K562 (cell line): ENCODE measurements around the gene GALNS. TPM values are rescaled to one million over a fixed set of nuclear protein-coding genes. Genes with fewer than 3 reads are reported as not detected.

Experiments
- ATAC-seq: fragments of 200-7000 bp; cut with Tn5 transposase; 3 replicates; pipeline ENCODE4 v1.9.1; 2020; ENCODE audit warnings: moderate library complexity
- BruUV-seq: library from RNA; stranded (reverse); fragments of 400-500 nt; replicated peaks from 2 replicates; lab custom pipeline; 2021; lab: Mats Ljungman, UMichigan
- CTCF ChIA-PET: fragments of 300-600 bp; formaldehyde crosslinking; extraction: SDS; loops from one replicate; lab custom pipeline; 2021; ENCODE audit warnings: low intra/inter-chr PET ratio; lab: Yijun Ruan, JAX
- POLR2A ChIA-PET: fragments of 300-600, 350-650 bp; sonication (Branson Sonifier 250); formaldehyde crosslinking; extraction: SDS; loops from one replicate; lab custom pipeline; 2021; ENCODE audit warnings: antibody characterized with exemption, inconsistent platforms; lab: Yijun Ruan, JAX
- DNase-seq, 4 experiments: peaks; one replicate each; pipeline versions ENCODE4 v3.0.0 to v3.0.0-alpha.2; 2011 to 2018; ENCODE audit warnings: low spot score in 3 of 4, mixed read lengths in 3 of 4; ENCODE audit errors: extremely low read depth in 1 of 4
- FAIRE-seq: peaks from 2 replicates; lab custom pipeline; 2011; peaks lifted over from hg19 to GRCh38; lab: Jason Lieb, UNC
- H2AFZ ChIP-seq: 2 replicates; pipeline ENCODE4 v1.6.0; 2011; ENCODE audit warnings: low read depth, low read length, control low read depth, inconsistent platforms
- H3K27ac ChIP-seq: fragments of 200-600 bp; 3 replicates; pipeline ENCODE4 v1.8.0; 2011; ENCODE audit warnings: low read depth, mild to moderate bottlenecking, control low read depth, inconsistent platforms, low read length, moderate library complexity, mixed read lengths; ENCODE audit errors: extremely low read depth
- H3K27me3 ChIP-seq, 2 experiments: fragments of 300-600 bp in 1 of 2; 2 replicates in 1 of 2; 3 replicates in 1 of 2; pipeline versions ENCODE4 v1.6.0 to v1.8.0; 2011; ENCODE audit warnings: inconsistent platforms in 2 of 2, low read length in 2 of 2, mild to moderate bottlenecking in 1 of 2, mixed read lengths in 1 of 2, moderate library complexity in 1 of 2; ENCODE audit not compliant: control insufficient read depth in 2 of 2, insufficient read depth in 2 of 2
- H3K36me3 ChIP-seq: fragments of 300-600 bp; 3 replicates; pipeline ENCODE4 v1.8.0; 2011; ENCODE audit warnings: mild to moderate bottlenecking, low read length, inconsistent platforms; ENCODE audit not compliant: control insufficient read depth, insufficient read depth
- H3K4me1 ChIP-seq, 2 experiments: fragments of 200-600 bp in 1 of 2; replicated peaks in 1 of 2; 2 replicates in 1 of 2; 3 replicates in 1 of 2; pipeline versions ENCODE4 v1.5.1 to v1.8.0; 2011; ENCODE audit warnings: inconsistent platforms in 2 of 2, low read length in 2 of 2, mild to moderate bottlenecking in 1 of 2, mixed read lengths in 1 of 2, moderate library complexity in 1 of 2; ENCODE audit not compliant: control insufficient read depth in 2 of 2, insufficient read depth in 2 of 2
- H3K4me2 ChIP-seq: 2 replicates; pipeline ENCODE4 v1.6.1; 2011; ENCODE audit warnings: low read length, control low read depth, inconsistent platforms, mixed read lengths; ENCODE audit not compliant: insufficient read depth
- H3K4me3 ChIP-seq: fragments of 200-600 bp; sonication (generic), shearing (Covaris generic); 2 replicates; pipeline ENCODE4 v1.5.1; 2016; ENCODE audit warnings: control low read depth, inconsistent platforms
- H3K79me2 ChIP-seq: fragments of 200-600 bp; 3 replicates; pipeline ENCODE4 v1.8.0; 2011; ENCODE audit warnings: low read length, inconsistent platforms; ENCODE audit not compliant: control insufficient read depth, insufficient read depth
- H3K9ac ChIP-seq, 2 experiments: 2 replicates each; pipeline versions ENCODE4 v1.6.0 to v1.6.1; 2011; ENCODE audit warnings: low read depth in 2 of 2, low read length in 2 of 2, control low read depth in 1 of 2, inconsistent platforms in 1 of 2, mild to moderate bottlenecking in 1 of 2, mixed read lengths in 1 of 2; ENCODE audit not compliant: insufficient read depth in 1 of 2
- H3K9me1 ChIP-seq: one replicate; pipeline ENCODE4 v1.6.0; 2011; ENCODE audit warnings: inconsistent platforms, mild to moderate bottlenecking, low read length, moderate library complexity; ENCODE audit not compliant: control insufficient read depth, insufficient read depth
- H3K9me3 ChIP-seq: replicated peaks from 2 replicates; pipeline ENCODE4 v1.5.1; 2011; ENCODE audit warnings: low read depth, low read length, inconsistent platforms; ENCODE audit not compliant: control insufficient read depth, insufficient read depth
- H4K20me1 ChIP-seq: replicated peaks from 2 replicates; pipeline ENCODE4 v1.6.1; 2011; ENCODE audit warnings: low read length, inconsistent platforms, mixed read lengths; ENCODE audit not compliant: control insufficient read depth, insufficient read depth
- YY1 ChIP-seq, 3 experiments: IDR thresholded peaks; 2 replicates each; pipeline ENCODE4 v1.6.1; 2011; ENCODE audit warnings: low read length in 2 of 3, mild to moderate bottlenecking in 2 of 3, moderate library complexity in 2 of 3, borderline replicate concordance in 1 of 3, control low read depth in 1 of 3, low read depth in 1 of 3; ENCODE audit not compliant: insufficient read depth in 3 of 3, insufficient replicate concordance in 2 of 3, control insufficient read depth in 1 of 3, insufficient read length in 1 of 3; ENCODE audit errors: extremely low read depth in 1 of 3
- ZNF740 ChIP-seq, 3 experiments: fragments of 200-800 bp in 1 of 3; sonication (Bioruptor generic) in 1 of 3; sonication (generic) in 1 of 3; formaldehyde crosslinking in 1 of 3; IDR thresholded peaks; 2 replicates each; pipeline versions ENCODE4 v1.6.1 to v1.8.0; 2016 to 2022; ENCODE audit warnings: mild to moderate bottlenecking in 2 of 3, missing compliant biosample characterization in 2 of 3, missing genetic modification characterization in 2 of 3, missing genetic modification reagents in 1 of 3
- WGBS: fragments of 100-300 bp; shearing (Covaris generic); methylation state at CpG from one replicate; pipeline ENCODE4 v1.1.6; 2016; ENCODE audit warnings: low coverage, mixed read lengths; ENCODE audit not compliant: insufficient coverage; ENCODE audit errors: missing lambda C conversion rate; 5-methylcytosine and 5-hydroxymethylcytosine counted together
- in situ Hi-C: fragments of 300-500 bp; cut with MboI; formaldehyde crosslinking; loops from 4 replicates; pipeline ENCODE4 v1.15.0; 2018; ENCODE audit warnings: inconsistent platforms, mixed read lengths
- intact Hi-C: fragments of 100-400 bp; cut with micrococcal nuclease; formaldehyde crosslinking; loops from 2 replicates; pipeline ENCODE4 v1.14.2; 2022
- polyA plus RNA-seq, 8 experiments: library from polyadenylated mRNA; depleted of rRNA in 4 of 8; stranded (reverse) in 5 of 8; unstranded in 3 of 8; fragments of >200 nt; fragmentation: Nextera tagmentation in 2 of 8; fragmentation: Illumina TruSeq in 1 of 8; extraction: Ambion mirVana in 2 of 8; extraction: Trizol in 1 of 8; gene quantifications; 2 replicates each; pipeline versions ENCODE4 v1.2.1 to v1.2.3, GENCODE V29; 2011 to 2014; ENCODE audit warnings: inconsistent platforms in 1 of 8, missing spikeins in 1 of 8
- total RNA-seq, 7 experiments: library from RNA; depleted of rRNA in 6 of 7; stranded (reverse); fragments of >200 nt in 6 of 7; fragmentation: Illumina TruSeq in 2 of 7; extraction: Trizol in 2 of 7; gene quantifications; 2 replicates each; pipeline versions ENCODE4 v1.2.1 to v1.2.3, GENCODE V29; 2011 to 2021; ENCODE audit warnings: low replicate concordance in 1 of 7
- TF ChIP-seq, protein P1 (sequence below): sonication (generic); formaldehyde crosslinking; IDR thresholded peaks from 2 replicates; pipeline ENCODE4 v1.8.0; 2022; ENCODE audit warnings: mild to moderate bottlenecking, missing genetic modification reagents

GALNS gene
- total and polyA plus RNA-seq, 9 of the 15 experiments (the other 6 are each of a cell fraction or from before 2014, with no cell fraction given) = 0.38 to 13.2 (median 4.3) TPM

DNA sequence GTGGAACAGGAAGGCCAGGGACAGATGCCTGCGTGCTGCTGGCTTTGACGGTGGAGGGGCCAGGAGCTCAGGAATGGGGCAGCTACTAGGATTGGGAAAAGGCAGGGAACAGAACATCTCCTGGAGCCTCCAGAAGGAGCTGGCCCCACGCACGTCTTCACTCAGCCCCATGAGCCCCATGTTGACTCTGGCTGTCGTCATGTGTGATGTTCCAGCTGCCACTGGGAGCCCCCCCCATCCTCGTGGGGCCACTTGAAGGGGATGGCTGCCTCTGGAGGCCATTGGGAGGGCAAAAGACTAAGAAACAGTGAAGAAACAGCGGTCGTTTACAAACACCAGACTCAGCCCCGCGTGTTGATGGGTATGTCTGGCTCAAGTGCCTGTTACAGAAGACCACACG, 26.5 kb downstream of the GALNS start:
- H3K27me3 ChIP-seq = no peaks in the 10 kb centered on the region
- FAIRE-seq = no peak
- H3K9me3 ChIP-seq = no peaks in the 10 kb centered on the region
- in situ Hi-C loops = no loop called here
- H4K20me1 ChIP-seq = no peaks in the 10 kb centered on the region; the same call in 1 of the 2 replicates
- no peak overlapping the region for H3K27ac ChIP-seq
- BruUV-seq = no TSS peak
- no peak overlapping the region for H3K4me2 ChIP-seq
- H2AFZ ChIP-seq = no peak overlapping the region
- no peaks in the 10 kb centered on the region for H3K9me1 ChIP-seq
- POLR2A ChIA-PET = interaction anchor here (1.5 kb wide), 1 partner anchor 10 kb away, joined by 6 read pairs; no protein-coding TSS in a partner anchor
- peaks cover 0 to 50% of the 10 kb centered on the region in 2 experiments; a peak in 2 of 5 replicates for H3K4me1 ChIP-seq
- H3K79me2 ChIP-seq = no peaks in the 10 kb centered on the region
- WGBS = 49% methylated on average over 11 of the region's 11 CpGs
- H3K4me3 ChIP-seq = no peak overlapping the region
- no peaks in the 10 kb centered on the region for H3K36me3 ChIP-seq
- no peak; the same call in 2 of the 3 replicates for ATAC-seq
- H3K9ac ChIP-seq = no peak overlapping the region; a peak in 1 of 4 replicates
- intact Hi-C loops = no loop called here
- CTCF ChIA-PET = no interaction called here
- TF ChIP-seq, protein P1, sequence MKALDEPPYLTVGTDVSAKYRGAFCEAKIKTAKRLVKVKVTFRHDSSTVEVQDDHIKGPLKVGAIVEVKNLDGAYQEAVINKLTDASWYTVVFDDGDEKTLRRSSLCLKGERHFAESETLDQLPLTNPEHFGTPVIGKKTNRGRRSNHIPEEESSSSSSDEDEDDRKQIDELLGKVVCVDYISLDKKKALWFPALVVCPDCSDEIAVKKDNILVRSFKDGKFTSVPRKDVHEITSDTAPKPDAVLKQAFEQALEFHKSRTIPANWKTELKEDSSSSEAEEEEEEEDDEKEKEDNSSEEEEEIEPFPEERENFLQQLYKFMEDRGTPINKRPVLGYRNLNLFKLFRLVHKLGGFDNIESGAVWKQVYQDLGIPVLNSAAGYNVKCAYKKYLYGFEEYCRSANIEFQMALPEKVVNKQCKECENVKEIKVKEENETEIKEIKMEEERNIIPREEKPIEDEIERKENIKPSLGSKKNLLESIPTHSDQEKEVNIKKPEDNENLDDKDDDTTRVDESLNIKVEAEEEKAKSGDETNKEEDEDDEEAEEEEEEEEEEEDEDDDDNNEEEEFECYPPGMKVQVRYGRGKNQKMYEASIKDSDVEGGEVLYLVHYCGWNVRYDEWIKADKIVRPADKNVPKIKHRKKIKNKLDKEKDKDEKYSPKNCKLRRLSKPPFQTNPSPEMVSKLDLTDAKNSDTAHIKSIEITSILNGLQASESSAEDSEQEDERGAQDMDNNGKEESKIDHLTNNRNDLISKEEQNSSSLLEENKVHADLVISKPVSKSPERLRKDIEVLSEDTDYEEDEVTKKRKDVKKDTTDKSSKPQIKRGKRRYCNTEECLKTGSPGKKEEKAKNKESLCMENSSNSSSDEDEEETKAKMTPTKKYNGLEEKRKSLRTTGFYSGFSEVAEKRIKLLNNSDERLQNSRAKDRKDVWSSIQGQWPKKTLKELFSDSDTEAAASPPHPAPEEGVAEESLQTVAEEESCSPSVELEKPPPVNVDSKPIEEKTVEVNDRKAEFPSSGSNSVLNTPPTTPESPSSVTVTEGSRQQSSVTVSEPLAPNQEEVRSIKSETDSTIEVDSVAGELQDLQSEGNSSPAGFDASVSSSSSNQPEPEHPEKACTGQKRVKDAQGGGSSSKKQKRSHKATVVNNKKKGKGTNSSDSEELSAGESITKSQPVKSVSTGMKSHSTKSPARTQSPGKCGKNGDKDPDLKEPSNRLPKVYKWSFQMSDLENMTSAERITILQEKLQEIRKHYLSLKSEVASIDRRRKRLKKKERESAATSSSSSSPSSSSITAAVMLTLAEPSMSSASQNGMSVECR (CRISPR knock-in tag) = no peak
- TF ChIP-seq YY1 (IDR thresholded peaks at IDR 0.05; ENCODE audit: borderline replicate concordance in 1 of 3, control insufficient read depth in 1 of 3, extremely low read depth in 1 of 3, insufficient read depth in 3 of 3, insufficient read length in 1 of 3, insufficient replicate concordance in 2 of 3, low read depth in 1 of 3, low read length in 2 of 3) = peak in 1 of 3 experiments; percentile 50
- TF ChIP-seq ZNF740 (CRISPR knock-in tag; IDR thresholded peaks at IDR 0.05) = peak; percentile 78
- no peak for TF ChIP-seq ZNF740 (tag; IDR thresholded peaks at IDR 0.05)
- no peak for DNase-seq
